Ovary (tissue), 3 donors: ENCODE data around the gene SPHK1.

ENCODE experiments used
- CTCF ChIP-seq, 3 donors: fragments of 450-650 bp in 2 of 3; fragments of 200-600 bp in 1 of 3; IDR thresholded peaks; one replicate each; pipeline versions ENCODE4 v1.5.1 to v1.8.0; 2016 to 2022; ENCODE audit warnings: antibody characterized with exemption in 3 of 3, mild to moderate bottlenecking in 1 of 3
- POLR2A ChIP-seq: fragments of 450-650 bp; IDR thresholded peaks from one replicate; pipeline ENCODE4 v1.6.1; 2017; ENCODE audit warnings: antibody characterized with exemption, mild to moderate bottlenecking, moderate library complexity
- donor health status: DM: no; HTN: no; CAD: no.

- TF ChIP-seq POLR2A (no peak), CTCF (IDR thresholded peaks at IDR 0.05) (no peak)
Observed at GRCh38 chr17:76414334-76415295, 30.2 kb downstream of the SPHK1 start.
